Activated naive CD4-positive, alpha-beta T cell treated with anti-CD3 and anti-CD28 coated beads, Interleukin-2, amount 50 U/mL, for 24 hours (primary cell): Measurements from ENCODE around the gene ANAPC16.
"Not testable (repeated sequence)": the region's sequence is repeated elsewhere in the genome, so short reads cannot be mapped to it uniquely, and the experiment has no call there.

Source experiments
- H3K27ac Mint-ChIP-seq: one replicate; pipeline ENCODE4 v1.8.0; 2021; ENCODE audit warnings: mild to moderate bottlenecking, mixed read lengths
- H3K27me3 Mint-ChIP-seq: one replicate; pipeline ENCODE4 v1.8.0; 2021; ENCODE audit warnings: mixed read lengths
- H3K36me3 Mint-ChIP-seq: one replicate; pipeline ENCODE4 v1.8.0; 2021; ENCODE audit warnings: mixed read lengths
- H3K4me1 Mint-ChIP-seq: one replicate; pipeline ENCODE4 v1.8.0; 2021; ENCODE audit warnings: mixed read lengths
- H3K4me3 Mint-ChIP-seq: one replicate; pipeline ENCODE4 v1.8.0; 2021; ENCODE audit warnings: mild to moderate bottlenecking, mixed read lengths
- H3K9me3 Mint-ChIP-seq: one replicate; pipeline ENCODE4 v1.8.0; 2021; ENCODE audit warnings: mixed read lengths

Gene ANAPC16

DNA sequence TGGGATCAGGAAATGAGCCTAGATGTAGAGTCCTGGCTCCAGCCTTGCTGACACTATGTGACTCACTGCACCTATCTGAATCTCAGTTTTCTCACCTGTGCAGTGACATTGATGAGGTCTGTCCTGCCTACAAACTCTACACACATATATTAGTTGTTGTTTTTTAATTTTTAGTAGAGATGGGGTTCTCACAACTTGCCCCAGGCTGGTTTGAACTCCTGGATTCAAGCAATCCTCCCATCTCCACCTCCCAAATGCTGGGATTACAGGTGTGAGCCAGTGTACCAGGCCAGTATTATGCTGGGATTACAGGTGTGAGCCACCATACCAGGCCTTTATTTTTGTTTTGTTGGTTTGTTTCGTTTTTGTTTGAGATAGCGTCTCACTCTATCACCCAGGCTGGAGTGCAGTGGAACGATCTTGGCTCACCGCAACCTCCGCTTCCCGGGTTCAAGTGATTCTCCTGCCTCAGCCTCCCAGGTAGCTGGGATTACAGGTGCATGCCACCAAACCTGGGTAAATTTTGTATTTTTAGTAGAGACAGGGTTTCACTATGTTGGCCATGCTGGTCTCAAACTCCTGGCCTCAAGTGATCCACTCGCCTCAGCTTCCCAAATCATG, 46.1 kb downstream of the ANAPC16 start:
- H3K4me3 Mint-ChIP-seq: peak overlapping the region; percentile 88
- peak overlapping the region; percentile 98 for H3K27ac Mint-ChIP-seq
- H3K4me1 Mint-ChIP-seq: peaks cover 58% of the 10 kb centered on the region
- no peaks in the 10 kb centered on the region for H3K27me3 Mint-ChIP-seq
- H3K36me3 Mint-ChIP-seq: no peaks in the 10 kb centered on the region
- H3K9me3 Mint-ChIP-seq: no peaks in the 10 kb centered on the region

DNA sequence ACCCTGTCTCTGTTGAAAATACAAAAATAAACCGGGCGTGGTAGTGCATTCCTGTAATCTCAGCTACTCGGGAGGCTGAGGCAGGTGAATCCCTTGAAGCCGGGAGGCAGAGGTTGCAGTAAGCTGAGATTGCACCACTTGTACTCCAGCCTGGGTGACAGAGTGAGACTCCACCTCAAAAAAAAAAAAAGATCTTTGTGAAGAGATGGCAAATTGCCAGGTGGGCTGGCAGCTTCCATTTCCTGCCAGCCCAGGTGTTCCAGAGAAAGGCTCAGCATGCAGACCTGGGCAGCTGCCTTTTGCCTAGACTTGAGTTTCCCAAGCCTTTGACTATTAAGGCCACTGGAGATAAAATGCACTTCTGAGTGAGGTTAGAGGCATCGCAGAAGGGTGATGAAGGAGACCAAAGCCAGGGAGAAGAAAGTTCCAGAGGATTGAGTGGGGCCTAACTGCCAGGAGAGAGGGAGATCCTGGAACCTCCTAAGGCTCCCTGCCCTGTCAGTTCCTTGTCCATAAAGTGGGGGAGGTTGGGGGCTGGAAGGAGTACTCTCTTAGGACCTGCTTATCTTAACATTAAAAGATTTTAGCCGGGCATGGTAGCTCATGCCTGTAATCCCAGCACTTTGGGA, 47.9 kb downstream of the ANAPC16 start:
- Mint-ChIP-seq H3K4me3 (peak overlapping the region; percentile 49), H3K27ac (peak overlapping the region; percentile 89), H3K9me3 (no peaks in the 10 kb centered on the region), H3K27me3 (no peaks in the 10 kb centered on the region), H3K36me3 (no peaks in the 10 kb centered on the region), H3K4me1 (peaks cover 46% of the 10 kb centered on the region)

DNA sequence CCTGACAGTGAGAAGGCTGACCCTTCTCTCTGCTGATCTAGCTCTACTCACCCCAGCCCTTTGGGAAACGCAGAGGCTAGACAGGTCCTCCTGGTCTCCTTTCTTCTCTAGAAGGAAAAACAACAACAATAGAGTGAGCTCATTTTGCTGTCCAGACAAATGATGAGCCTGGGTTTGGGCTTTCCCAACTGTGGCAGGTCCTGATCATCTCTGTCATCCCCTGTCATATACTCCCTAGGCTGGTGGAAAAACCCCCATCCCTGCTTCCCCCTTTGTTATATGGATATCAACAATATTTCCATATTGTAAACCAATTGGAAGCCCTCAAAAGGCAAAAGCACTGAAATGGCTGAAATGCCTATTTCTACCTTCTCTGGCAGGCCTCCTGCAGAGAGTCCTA, 48.7 kb downstream of the ANAPC16 start:
- H3K27ac Mint-ChIP-seq: peak overlapping the region; percentile 24

DNA sequence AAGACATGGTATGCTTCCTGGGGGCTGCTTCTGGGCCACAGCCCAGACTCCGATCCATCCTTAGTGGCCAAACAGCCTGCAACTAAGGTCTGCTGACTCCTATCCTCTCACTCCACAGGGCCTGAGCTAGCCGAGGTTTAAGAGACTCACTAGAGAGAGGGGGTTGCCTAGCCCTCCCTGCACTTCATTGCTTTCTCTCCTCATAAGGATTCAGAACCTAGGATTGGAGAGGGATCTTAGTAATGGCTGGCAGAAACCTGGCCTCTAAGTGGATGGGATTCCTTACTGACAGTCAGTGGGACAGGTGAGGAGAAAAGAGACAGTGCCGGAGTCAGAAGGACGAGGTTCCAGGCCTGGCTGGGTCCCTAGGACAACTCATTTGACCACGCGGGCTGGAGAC, 49.7 kb downstream of the ANAPC16 start:
- no peaks in the 10 kb centered on the region for H3K27me3 Mint-ChIP-seq
- H3K27ac Mint-ChIP-seq: no peak overlapping the region
- no peaks in the 10 kb centered on the region for H3K9me3 Mint-ChIP-seq
- H3K36me3 Mint-ChIP-seq: no peaks in the 10 kb centered on the region
- H3K4me3 Mint-ChIP-seq: no peak overlapping the region
- H3K4me1 Mint-ChIP-seq: peaks cover 33% of the 10 kb centered on the region

More for the DNA sequence above, 48.7 kb downstream of the ANAPC16 start:
- peaks cover 40% of the 10 kb centered on the region for H3K4me1 Mint-ChIP-seq
- H3K27me3 Mint-ChIP-seq: no peaks in the 10 kb centered on the region
- no peaks in the 10 kb centered on the region for H3K9me3 Mint-ChIP-seq
- H3K36me3 Mint-ChIP-seq: no peaks in the 10 kb centered on the region
- H3K4me3 Mint-ChIP-seq: no peak overlapping the region

DNA sequence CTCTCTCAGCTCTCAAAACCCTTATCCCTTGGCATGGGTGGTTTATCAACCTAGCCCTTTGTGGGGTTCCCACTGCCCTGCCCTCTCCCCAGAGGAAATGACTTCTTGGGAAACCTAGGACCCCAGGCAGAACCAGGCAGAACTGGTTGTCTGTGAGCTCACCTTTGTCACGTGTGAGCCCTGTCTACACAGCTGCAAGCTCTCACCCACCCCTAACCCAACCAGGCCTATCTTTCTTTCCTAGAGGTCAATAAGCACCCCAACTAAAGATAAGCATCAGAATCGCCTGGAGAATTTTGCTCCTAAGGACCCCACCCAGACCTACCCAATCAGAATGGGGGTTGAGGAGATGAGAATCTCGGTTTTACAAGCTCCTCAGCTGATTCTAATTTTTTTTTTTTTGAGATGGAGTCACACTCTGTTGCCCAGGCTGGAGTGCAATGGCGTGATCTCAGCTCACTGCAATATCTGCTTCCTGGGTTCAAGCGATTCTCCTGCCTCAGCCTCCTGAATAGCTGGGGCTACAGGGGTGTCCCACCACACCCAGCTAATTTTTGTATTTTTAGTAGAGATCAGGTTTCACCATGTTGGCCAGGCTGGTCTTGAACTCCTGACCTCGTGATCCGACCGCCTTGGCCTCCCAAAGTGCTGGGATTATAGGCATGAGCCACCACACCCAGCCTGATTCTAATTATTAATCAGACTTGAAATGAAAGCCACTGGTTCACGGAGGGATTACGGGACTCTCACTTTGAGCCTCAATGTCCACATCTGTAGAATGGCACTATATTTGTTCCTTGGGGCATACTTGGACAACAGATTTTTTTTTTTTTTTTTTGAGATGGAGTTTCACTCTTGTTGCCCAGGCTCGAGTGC, 50.4 kb downstream of the ANAPC16 start:
- Mint-ChIP-seq H3K27me3 (no peaks in the 10 kb centered on the region), H3K36me3 (no peaks in the 10 kb centered on the region), H3K4me1 (peaks cover 29% of the 10 kb centered on the region), H3K9me3 (no peaks in the 10 kb centered on the region), H3K27ac (peak overlapping the region; percentile 51), H3K4me3 (no peak overlapping the region)

DNA sequence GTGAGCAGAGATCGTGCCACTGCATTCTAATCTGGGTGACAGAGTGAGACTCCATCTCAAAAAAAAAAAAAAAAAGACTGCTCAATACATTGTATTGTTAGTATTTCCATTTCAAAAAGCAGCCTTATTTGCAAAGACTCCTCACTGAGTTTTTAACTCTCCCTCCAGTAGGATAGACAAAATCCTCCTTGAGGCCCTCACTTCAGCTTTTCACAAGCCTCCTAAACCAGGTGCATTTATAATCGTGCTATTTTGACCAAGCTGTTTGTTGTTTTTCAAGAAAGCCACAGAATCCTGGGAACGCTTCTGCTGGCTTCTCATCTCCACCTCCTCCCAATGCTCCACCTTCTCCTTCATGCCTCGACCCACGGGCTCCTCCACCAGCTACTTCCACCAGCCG, 51.6 kb downstream of the ANAPC16 start:
- H3K36me3 Mint-ChIP-seq: no peaks in the 10 kb centered on the region
- H3K4me3 Mint-ChIP-seq: no peak overlapping the region
- H3K27ac Mint-ChIP-seq: peak overlapping the region; percentile 19
- H3K27me3 Mint-ChIP-seq: no peaks in the 10 kb centered on the region
- H3K9me3 Mint-ChIP-seq: no peaks in the 10 kb centered on the region
- peaks cover 25% of the 10 kb centered on the region for H3K4me1 Mint-ChIP-seq

DNA sequence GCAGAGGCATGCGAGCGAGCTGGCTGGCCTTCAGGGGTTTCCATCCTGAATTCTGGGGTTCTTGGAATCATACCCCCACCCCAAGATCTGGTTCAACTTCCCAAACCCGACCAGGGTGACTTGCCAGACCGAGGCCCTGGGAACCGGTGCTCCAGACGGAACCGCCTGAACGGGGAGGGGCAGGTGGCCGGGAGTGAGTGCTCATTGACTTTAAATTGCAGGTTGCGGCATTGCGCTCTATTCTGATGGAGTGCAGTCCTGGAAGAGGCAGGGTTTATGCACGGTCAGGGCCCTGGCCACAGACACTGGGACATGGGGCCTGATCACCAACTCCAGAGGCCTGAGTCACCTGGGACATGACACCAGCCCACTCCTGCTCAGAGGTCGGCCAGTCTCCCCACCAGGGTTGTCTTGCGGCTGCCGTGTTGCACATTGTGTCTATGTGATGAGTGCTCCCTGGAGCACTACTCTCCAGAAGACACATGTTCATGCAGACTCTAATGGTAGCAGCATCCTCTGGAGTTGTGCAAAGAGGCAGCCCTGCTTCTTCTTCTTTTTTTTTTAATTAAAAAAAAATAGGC, 52.1 kb downstream of the ANAPC16 start:
- Mint-ChIP-seq H3K36me3 (no peaks in the 10 kb centered on the region), H3K4me3 (no peak overlapping the region), H3K27ac (peak overlapping the region; percentile 19), H3K9me3 (no peaks in the 10 kb centered on the region), H3K4me1 (peaks cover 31% of the 10 kb centered on the region), H3K27me3 (no peaks in the 10 kb centered on the region)

DNA sequence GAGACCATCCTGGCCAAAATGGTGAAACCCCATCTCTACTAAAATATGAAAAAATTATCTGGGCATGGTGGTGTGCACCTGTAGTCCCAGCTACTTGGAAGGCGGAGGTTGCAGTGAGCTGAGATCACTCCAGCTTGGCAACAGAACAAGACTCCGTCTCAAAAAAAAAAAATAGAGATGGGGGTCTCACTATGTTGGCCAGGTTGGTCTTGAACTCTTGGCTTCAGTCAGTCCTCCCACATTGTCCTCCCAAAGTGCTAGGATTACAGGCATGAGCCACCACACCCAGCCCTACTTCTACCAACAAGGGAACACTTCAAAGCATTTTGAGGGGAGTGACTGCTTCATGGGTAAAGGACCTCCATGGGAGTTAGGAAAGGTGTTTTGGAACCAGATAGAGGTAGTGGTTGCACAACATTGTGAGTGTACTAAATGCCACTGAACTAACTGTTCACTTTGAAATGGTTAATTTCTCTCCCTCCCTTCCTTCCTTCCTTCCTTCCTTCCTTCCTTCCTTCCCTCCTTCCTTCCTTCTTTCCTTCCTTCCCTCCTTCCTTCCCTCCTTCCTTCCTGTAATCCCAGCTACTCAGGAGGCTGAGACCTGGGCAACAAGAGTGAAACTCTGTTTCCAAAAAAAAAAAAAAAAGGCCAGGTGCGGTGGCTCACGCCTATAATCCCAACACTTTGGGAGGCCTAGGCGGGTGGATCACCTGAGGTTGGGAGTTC, 52.8 kb downstream of the ANAPC16 start:
- not testable (repeated sequence) for H3K4me3 Mint-ChIP-seq, H3K36me3 Mint-ChIP-seq, H3K9me3 Mint-ChIP-seq, H3K27me3 Mint-ChIP-seq, H3K27ac Mint-ChIP-seq
- H3K4me1 Mint-ChIP-seq: peaks cover 31% of the 10 kb centered on the region

DNA sequence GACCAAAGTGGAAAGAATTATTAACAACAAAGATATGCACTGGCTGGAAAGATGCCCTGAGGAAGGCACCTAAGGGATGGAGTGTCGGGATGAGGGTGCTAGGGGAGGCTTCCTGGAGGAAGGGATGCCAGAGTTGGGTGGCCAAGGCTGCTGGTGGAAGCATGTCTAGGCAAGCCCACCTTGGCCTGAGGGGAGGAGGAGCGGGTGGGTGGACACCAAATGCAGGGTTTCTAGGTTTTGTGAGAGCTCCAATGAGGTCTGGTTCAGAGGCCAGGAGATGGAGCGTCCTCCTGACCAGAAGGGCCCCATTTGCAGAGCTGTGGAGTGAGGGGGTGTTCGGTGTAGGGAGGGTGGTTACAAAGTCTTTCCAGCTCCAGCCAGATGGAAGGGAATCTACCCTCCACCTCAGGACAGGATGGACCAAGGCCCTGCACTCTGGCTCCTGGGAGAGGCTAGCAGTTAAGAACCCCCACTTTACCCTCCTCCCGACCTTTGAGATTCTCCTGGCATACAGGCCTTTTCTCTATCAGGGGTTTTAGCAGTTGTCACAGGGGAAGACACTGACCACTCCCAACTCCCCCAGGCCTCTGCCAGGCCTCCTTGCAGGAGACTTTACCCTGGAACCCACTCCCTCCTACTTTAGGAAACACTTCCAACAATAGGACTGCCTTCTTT, 54.9 kb downstream of the ANAPC16 start:
- H3K27ac Mint-ChIP-seq: peak overlapping the region; percentile 1
- H3K4me3 Mint-ChIP-seq: no peak overlapping the region
- peaks cover 27% of the 10 kb centered on the region for H3K4me1 Mint-ChIP-seq
- H3K27me3 Mint-ChIP-seq: no peaks in the 10 kb centered on the region
- no peaks in the 10 kb centered on the region for H3K9me3 Mint-ChIP-seq
- peaks cover 11% of the 10 kb centered on the region for H3K36me3 Mint-ChIP-seq

DNA sequence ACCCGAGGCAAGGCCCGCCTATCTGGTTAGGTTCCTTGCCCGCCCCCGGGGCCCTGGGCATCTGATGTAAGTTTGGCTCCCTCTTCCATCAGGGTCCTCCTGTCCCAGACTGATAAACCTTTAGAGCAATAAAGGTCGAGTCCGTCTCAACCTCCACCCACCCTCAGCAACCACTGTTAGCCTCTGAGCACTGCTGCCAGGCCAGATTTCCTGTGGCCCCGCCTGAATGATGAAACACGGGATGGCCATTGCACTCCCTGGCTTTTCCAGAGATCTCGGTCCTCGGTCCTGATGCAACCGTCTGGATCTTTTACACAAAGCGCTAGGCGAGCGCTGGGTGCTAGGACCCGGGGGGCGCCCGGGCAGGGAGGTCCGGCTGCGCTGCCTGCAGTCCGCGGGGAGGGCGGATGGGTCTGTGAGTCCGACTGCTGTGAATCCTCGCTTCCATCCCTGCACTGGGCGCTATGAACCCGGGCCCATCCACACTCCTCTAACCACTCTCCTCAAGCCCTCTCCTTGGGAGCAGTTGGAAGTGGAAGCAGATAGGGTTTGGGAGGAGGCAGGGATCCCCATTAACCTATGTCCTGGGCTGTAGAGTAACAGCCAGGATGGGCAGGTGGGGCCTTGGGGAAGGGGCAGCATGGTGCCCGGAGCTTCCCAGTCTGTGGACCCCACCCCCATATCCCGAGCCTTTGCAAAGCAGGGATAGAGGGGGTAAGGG, 57.0 kb downstream of the ANAPC16 start:
- H3K4me3 Mint-ChIP-seq: peak overlapping the region; percentile 99
- H3K36me3 Mint-ChIP-seq: peaks cover 18% of the 10 kb centered on the region
- H3K4me1 Mint-ChIP-seq: peaks cover 44% of the 10 kb centered on the region
- peak overlapping the region; percentile 46 for H3K27ac Mint-ChIP-seq
- no peaks in the 10 kb centered on the region for H3K27me3 Mint-ChIP-seq
- no peaks in the 10 kb centered on the region for H3K9me3 Mint-ChIP-seq

DNA sequence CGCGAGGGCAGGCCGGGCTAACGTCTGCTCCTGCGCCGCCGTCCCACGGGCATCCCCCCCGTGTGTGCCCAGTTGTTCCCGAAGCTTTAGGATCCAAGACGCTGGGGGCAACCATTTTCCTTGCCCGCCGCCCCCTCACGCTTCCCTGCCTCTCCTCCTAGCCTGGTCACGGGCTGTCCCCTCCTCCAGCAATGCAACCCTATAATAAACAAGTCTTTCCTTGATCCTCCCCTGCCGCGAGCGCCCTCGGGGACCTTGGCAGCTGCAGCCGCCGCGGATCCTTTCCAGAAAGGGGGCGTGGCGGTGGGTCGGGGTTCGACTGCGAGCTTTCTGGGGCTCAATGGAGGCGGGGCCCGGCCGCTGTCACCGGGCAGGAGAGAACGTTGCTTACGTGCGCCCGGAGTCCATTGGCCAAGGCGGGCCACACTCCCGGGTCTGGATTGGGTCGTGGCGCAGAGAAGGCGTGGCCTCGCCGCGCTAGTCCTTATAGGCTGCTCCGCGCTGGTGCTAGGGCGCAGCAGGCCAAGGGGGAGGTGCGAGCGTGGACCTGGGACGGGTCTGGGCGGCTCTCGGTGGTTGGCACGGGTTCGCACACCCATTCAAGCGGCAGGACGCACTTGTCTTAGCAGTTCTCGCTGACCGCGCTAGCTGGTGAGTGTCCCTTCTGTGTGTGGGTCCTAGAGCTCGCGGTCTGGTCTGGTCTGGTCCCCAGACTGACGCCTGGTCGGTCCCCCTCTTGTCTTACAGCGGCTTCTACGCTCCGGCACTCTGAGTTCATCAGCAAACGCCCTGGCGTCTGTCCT, 57.8 kb downstream of the ANAPC16 start, which contains the start of gene DDIT4:
DDIT4 (plus strand) TSS at position 515 of the 803 bp plus-strand sequence. CDS start 293 bp downstream, outside the sequence.
- H3K27me3 Mint-ChIP-seq: no peaks in the 10 kb centered on the region
- H3K27ac Mint-ChIP-seq: peak within 1 kb of the TSS; percentile 96
- H3K36me3 Mint-ChIP-seq: peaks cover 18% of the 10 kb centered on the region
- peak within 1 kb of the TSS; percentile 99 for H3K4me3 Mint-ChIP-seq
- H3K4me1 Mint-ChIP-seq: peaks cover 51% of the 10 kb centered on the region
- no peaks in the 10 kb centered on the region for H3K9me3 Mint-ChIP-seq

DNA sequence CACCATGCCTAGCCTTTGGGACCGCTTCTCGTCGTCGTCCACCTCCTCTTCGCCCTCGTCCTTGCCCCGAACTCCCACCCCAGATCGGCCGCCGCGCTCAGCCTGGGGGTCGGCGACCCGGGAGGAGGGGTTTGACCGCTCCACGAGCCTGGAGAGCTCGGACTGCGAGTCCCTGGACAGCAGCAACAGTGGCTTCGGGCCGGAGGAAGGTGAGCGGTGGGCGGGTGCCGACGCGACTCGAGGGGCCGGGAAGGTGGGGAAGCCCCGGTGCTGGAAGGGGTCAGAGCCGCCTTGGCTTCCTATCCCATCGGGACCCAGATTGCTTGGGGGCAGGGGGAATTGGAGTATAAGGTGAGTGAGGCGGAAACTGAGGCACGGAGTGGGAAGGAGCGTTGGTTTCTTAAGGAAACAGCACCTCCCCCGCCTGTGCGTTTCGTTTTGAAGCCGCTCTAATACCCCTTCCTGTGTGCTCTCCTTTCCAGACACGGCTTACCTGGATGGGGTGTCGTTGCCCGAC, 58.5 kb downstream of the ANAPC16 start:
- Mint-ChIP-seq H3K36me3 (peaks cover 18% of the 10 kb centered on the region), H3K9me3 (no peaks in the 10 kb centered on the region), H3K4me1 (peaks cover 52% of the 10 kb centered on the region), H3K27me3 (no peaks in the 10 kb centered on the region), H3K4me3 (peak overlapping the region; percentile 99), H3K27ac (peak overlapping the region; percentile 96)

DNA sequence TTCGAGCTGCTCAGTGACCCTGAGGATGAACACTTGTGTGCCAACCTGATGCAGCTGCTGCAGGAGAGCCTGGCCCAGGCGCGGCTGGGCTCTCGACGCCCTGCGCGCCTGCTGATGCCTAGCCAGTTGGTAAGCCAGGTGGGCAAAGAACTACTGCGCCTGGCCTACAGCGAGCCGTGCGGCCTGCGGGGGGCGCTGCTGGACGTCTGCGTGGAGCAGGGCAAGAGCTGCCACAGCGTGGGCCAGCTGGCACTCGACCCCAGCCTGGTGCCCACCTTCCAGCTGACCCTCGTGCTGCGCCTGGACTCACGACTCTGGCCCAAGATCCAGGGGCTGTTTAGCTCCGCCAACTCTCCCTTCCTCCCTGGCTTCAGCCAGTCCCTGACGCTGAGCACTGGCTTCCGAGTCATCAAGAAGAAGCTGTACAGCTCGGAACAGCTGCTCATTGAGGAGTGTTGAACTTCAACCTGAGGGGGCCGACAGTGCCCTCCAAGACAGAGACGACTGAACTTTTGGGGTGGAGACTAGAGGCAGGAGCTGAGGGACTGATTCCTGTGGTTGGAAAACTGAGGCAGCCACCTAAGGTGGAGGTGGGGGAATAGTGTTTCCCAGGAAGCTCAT, 59.0 kb downstream of the ANAPC16 start:
- peaks cover 55% of the 10 kb centered on the region for H3K4me1 Mint-ChIP-seq
- H3K36me3 Mint-ChIP-seq: peaks cover 18% of the 10 kb centered on the region
- peak overlapping the region; percentile 96 for H3K27ac Mint-ChIP-seq
- no peaks in the 10 kb centered on the region for H3K27me3 Mint-ChIP-seq
- H3K9me3 Mint-ChIP-seq: no peaks in the 10 kb centered on the region
- peak overlapping the region; percentile 99 for H3K4me3 Mint-ChIP-seq
